OCI-LY3 (cell line): ENCODE measurements around the gene THAP3.
"Not testable (repeated sequence)": the region's sequence is repeated elsewhere in the genome, so short reads cannot be mapped to it uniquely, and the experiment has no call there.

Source experiments
- H2AFZ ChIP-seq: fragments of 200-600, 300-600 bp; shearing (Covaris generic); 2 replicates; pipeline ENCODE4 v1.6.0; 2014; ENCODE audit warnings: antibody characterized with exemption, low read depth, low read length
- H3K27ac ChIP-seq: fragments of 200-600, 300-600 bp; sonication (generic); 2 replicates; pipeline ENCODE4 v1.5.1; 2014; ENCODE audit warnings: mild to moderate bottlenecking, low read length, moderate library complexity, mixed read lengths
- H3K27me3 ChIP-seq: fragments of 200-600, 300-600 bp; sonication (generic); 2 replicates; pipeline ENCODE4 v1.6.1; 2014; ENCODE audit warnings: low read depth, low read length, mixed read lengths
- H3K36me3 ChIP-seq: fragments of 200-600, 300-600 bp; sonication (generic); replicated peaks from 2 replicates; pipeline ENCODE3; 2014; ENCODE audit warnings: low read depth, low read length, mixed read lengths
- H3K4me1 ChIP-seq: fragments of 300-600, 200-600 bp; sonication (generic); 2 replicates; pipeline ENCODE4 v1.6.1; 2014; ENCODE audit warnings: low read length, mixed read lengths
- H3K4me2 ChIP-seq: fragments of 200-600, 300-600 bp; sonication (generic); 2 replicates; pipeline ENCODE4 v1.6.1; 2014; ENCODE audit warnings: low read length, mixed read lengths
- H3K4me3 ChIP-seq: fragments of 300-600, 200-600 bp; sonication (generic); 2 replicates; pipeline ENCODE4 v1.5.1; 2014; ENCODE audit warnings: antibody characterized with exemption, mild to moderate bottlenecking, low read length, moderate library complexity
- H3K79me2 ChIP-seq: fragments of 300-600, 200-600 bp; shearing (Covaris generic); 2 replicates; pipeline ENCODE4 v1.6.1; 2014; ENCODE audit warnings: mild to moderate bottlenecking, low read length, mixed read lengths
- H3K9ac ChIP-seq: fragments of 300-600, 200-600 bp; shearing (Covaris generic); 2 replicates; pipeline ENCODE4 v1.6.0; 2014; ENCODE audit warnings: mild to moderate bottlenecking, low read length, moderate library complexity
- H3K9me3 ChIP-seq: fragments of 200-600, 300-600 bp; shearing (Covaris generic); 2 replicates; pipeline ENCODE4 v1.6.1; 2014; ENCODE audit warnings: low read length, mixed read lengths; ENCODE audit not compliant: insufficient read depth
- H4K20me1 ChIP-seq: fragments of 200-600, 300-600 bp; sonication (generic); 2 replicates; pipeline ENCODE4 v1.6.1; 2016; ENCODE audit warnings: low read length, mixed read lengths; ENCODE audit not compliant: insufficient read depth
- EZH2phosphoT487 ChIP-seq: fragments of 200-600 bp; shearing (Covaris generic); IDR thresholded peaks from 2 replicates; pipeline ENCODE4 v1.6.1; 2018; ENCODE audit warnings: antibody characterized with exemption, mixed run types, low read depth
- TF ChIP-seq, protein P1 (sequence below): fragments of 200-600, 300-600 bp; sonication (generic); IDR thresholded peaks from 2 replicates; pipeline ENCODE4 v1.5.1; 2014; ENCODE audit warnings: antibody characterized with exemption, low read length, low read depth

Gene THAP3

DNA sequence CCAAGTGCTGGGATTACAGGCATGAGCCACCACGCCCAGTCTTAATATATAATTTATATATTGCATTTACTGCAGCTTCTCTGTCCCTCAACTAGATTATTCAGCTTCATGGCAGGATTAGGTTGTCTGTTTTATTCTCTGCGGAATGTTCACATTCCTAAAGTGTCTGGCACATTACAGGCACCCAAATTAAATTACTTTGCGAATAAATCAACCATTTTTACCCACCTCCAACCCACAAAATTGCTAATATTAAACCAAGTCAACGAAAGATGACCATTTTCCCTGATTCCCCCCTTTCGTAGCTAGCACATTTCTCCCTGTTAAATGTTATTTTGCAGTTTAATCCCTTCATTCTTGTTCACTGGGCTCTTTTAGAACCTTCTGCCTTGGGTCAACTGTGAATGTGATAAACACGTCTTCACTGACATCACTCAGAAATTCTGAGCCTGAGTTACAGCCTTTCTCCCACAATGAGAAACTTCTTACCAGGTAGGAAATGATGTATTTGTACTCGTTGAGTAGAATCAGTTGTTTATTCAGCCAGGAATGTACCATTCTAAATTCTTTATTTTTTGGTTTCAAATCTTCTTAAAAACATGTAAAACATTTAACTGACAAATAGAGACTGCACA, 35.9 kb downstream of the THAP3 start:
- Histone ChIP-seq H4K20me1 (no peaks in the 10 kb centered on the region), H3K4me2 (no peak overlapping the region), H3K4me1 (no peaks in the 10 kb centered on the region)

DNA sequence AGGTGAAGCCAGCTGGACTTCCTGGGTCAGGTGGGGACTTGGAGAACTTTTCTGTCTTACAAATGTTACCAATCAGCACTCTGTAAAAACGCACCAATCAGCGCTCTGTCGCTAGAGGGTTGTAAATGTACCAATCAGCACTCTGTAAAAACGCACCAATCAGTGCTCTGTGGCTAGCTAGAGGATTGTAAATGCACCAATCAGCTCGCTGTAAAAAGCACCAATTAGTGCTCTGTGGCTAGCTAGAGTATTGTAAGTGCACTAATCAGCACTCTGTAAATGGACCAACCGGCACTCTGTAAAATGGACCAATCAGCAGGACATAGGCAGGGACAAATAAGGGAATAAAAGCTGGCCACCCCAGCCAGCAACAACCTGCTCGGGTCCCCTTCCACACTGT, 37.8 kb downstream of the THAP3 start:
- H3K4me2 ChIP-seq, H3K4me1 ChIP-seq, H2AFZ ChIP-seq, H3K4me3 ChIP-seq, H3K9ac ChIP-seq, H3K27ac ChIP-seq, H4K20me1 ChIP-seq, H3K9me3 ChIP-seq, H3K36me3 ChIP-seq, H3K27me3 ChIP-seq, H3K79me2 ChIP-seq: not testable (repeated sequence)

More for the DNA sequence above, 35.9 kb downstream of the THAP3 start:
- Histone ChIP-seq H2AFZ (no peak overlapping the region), H3K9ac (no peak overlapping the region), H3K79me2 (no peaks in the 10 kb centered on the region; the same call in 1 of the 2 replicates), H3K4me3 (no peak overlapping the region), H3K27me3 (no peaks in the 10 kb centered on the region), H3K36me3 (no peaks in the 10 kb centered on the region), H3K9me3 (no peaks in the 10 kb centered on the region), H3K27ac (no peak overlapping the region)
- no peak for TF ChIP-seq EZH2phosphoT487
- TF ChIP-seq, protein P1, sequence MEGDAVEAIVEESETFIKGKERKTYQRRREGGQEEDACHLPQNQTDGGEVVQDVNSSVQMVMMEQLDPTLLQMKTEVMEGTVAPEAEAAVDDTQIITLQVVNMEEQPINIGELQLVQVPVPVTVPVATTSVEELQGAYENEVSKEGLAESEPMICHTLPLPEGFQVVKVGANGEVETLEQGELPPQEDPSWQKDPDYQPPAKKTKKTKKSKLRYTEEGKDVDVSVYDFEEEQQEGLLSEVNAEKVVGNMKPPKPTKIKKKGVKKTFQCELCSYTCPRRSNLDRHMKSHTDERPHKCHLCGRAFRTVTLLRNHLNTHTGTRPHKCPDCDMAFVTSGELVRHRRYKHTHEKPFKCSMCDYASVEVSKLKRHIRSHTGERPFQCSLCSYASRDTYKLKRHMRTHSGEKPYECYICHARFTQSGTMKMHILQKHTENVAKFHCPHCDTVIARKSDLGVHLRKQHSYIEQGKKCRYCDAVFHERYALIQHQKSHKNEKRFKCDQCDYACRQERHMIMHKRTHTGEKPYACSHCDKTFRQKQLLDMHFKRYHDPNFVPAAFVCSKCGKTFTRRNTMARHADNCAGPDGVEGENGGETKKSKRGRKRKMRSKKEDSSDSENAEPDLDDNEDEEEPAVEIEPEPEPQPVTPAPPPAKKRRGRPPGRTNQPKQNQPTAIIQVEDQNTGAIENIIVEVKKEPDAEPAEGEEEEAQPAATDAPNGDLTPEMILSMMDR: no peak

DNA sequence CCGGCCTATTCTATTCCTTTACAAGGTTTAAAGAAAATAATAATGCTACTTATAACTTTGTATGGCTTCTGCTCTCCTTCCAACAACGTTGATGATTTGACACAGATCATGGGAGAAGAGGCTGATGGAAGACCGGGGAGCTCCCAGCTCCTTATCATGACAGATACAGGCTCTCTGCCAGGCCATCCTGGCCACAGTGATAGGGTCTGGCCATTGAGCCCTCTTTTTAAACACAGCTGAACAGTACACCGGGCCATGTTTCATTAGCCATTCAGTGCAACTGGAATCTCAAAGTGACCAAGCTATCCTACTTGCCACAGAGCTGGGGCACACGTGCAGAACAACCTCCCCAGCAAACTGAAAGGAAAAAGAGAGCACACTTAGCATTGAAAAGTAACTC, 42.0 kb downstream of the THAP3 start:
- Histone ChIP-seq H3K4me3 (no peak overlapping the region), H3K36me3 (no peaks in the 10 kb centered on the region), H3K27ac (no peak overlapping the region), H4K20me1 (no peaks in the 10 kb centered on the region), H3K4me2 (no peak overlapping the region), H3K4me1 (no peaks in the 10 kb centered on the region), H3K9me3 (no peaks in the 10 kb centered on the region), H3K79me2 (no peaks in the 10 kb centered on the region), H3K9ac (no peak overlapping the region), H2AFZ (no peak overlapping the region), H3K27me3 (no peaks in the 10 kb centered on the region)
- TF ChIP-seq, protein P1: no peak
- no peak for TF ChIP-seq EZH2phosphoT487

DNA sequence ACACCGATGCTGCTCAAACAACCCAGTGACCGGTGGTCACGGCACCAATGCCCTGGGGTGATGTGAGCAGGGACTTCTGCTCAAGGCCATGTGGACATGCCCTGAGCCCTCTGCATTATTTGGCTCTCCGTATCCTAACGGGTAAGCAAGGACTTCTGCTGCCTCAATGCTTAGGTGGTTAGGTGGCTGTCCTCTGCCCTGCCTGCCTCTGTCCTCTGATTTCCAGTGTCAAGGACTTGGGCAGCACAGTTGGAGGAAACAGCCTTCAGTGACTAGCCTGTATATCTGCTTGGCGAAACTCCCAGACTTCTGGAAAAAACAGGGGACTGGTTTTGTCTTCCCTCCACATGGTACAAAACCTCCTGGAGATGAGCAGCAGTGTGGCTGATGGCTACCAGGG, 42.5 kb downstream of the THAP3 start:
- Histone ChIP-seq H3K36me3 (no peaks in the 10 kb centered on the region), H3K9ac (no peak overlapping the region), H3K4me2 (no peak overlapping the region), H3K27ac (no peak overlapping the region), H3K4me1 (no peaks in the 10 kb centered on the region), H3K27me3 (no peaks in the 10 kb centered on the region), H3K79me2 (no peaks in the 10 kb centered on the region), H3K4me3 (no peak overlapping the region), H3K9me3 (no peaks in the 10 kb centered on the region), H4K20me1 (no peaks in the 10 kb centered on the region), H2AFZ (no peak overlapping the region)
- no peak for TF ChIP-seq EZH2phosphoT487
- TF ChIP-seq, protein P1: no peak
